Activated CD4-positive, CD25-positive, alpha-beta regulatory T cell treated with anti-CD3 and anti-CD28 coated beads, Interleukin-2, amount 50 U/mL, for 24 hours (primary cell): ENCODE results near the gene CHD9NB.
"Not testable (repeated sequence)": the region's sequence is repeated elsewhere in the genome, so short reads cannot be mapped to it uniquely, and the experiment has no call there.

Experiments used
- ATAC-seq, 2 donors: fragments of 150-1000 bp; cut with Tn5 transposase; one replicate each; pipeline ENCODE4 v1.10.0; 2021; ENCODE audit warnings: mild to moderate bottlenecking in 1 of 2, moderate library complexity in 1 of 2

CHD9NB gene

DNA sequence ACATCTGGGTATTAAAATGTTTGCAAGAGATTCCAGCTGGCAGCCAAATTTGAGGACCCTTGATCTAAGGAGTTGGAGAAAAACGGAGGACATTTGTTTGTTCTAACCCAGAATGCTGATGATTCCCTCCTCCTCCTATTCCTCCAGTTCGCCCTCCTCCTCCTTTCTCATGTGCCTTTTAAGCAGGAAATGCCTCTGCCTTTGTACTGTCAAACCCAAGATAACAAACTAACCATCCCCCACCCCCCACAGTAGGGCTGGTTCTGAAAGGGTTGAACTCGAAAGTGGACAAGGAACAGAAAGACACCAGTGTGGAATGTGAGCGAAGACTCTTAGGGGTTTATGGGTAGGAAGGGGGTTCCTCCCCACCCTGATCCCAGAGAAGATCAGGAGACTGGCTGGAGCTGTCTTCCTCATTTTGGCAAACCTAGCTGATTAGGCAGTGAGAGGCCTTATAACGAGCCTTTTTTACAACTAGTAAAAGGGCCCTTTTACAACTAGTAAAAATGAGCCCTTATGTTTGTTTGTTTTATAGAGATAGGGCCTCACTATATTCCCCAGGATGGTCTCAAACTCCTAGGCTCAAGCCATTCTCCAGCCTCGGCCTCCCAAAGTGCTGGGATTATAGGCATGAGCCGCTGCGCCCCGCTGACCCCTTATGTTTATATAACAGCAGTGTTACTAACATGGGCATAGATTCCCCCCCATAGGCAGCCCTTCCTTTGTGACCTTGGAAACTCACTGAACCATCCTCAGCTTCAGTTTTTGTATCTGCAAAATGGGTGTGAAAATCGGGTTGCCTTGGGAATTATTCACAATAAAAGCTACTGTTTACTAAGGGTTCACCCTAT, 3.1 kb upstream of the CHD9NB start:
- ATAC-seq: no peak

DNA sequence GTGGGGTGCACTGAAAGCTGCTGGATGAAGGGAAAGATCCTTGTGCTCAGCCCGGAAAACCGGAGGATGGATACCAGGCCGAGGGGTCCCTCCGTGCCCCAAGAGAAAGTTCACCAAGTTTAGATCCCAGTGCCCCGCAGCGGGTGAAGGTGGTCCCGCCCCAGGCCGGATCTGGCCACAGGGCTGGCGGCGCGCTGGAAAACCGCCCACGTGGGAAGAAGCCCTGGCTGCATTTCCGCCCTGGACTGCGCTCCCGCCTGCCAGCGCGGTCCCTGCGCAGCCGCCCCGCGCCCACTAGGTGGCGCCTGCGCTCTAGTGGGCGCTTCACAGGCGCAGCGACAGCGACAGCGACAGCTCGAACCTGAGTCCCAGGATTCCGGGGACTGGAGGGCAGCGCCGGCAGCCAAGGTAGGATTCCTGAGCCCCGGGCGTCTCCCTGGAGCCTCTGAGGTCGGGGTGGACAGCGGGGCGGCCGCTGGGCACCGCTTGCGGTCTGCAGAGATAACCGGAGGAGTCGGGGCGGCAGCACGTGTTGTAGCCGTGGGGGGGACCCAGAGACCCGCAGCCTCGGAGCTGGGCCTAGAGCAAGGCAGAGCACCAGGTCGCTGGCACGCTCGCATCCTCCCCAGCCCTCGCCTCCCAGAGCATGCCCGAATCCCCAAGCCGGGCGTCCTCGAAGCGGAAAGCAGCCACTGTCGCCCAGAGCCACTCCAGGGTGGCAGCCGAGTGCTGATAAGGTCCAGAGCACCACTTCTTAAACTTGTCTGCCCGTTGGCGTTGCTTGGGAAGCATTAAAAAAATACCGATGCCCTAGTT, 2.2 kb upstream of the CHD9NB start, which contains the start of gene CHD9:
Gene CHD9, plus strand, starts transcription at position 322 of the 816 bp plus-strand sequence. CDS start 101,099 bp downstream, outside the sequence.
- peak; percentile 92 to 96 for ATAC-seq

DNA sequence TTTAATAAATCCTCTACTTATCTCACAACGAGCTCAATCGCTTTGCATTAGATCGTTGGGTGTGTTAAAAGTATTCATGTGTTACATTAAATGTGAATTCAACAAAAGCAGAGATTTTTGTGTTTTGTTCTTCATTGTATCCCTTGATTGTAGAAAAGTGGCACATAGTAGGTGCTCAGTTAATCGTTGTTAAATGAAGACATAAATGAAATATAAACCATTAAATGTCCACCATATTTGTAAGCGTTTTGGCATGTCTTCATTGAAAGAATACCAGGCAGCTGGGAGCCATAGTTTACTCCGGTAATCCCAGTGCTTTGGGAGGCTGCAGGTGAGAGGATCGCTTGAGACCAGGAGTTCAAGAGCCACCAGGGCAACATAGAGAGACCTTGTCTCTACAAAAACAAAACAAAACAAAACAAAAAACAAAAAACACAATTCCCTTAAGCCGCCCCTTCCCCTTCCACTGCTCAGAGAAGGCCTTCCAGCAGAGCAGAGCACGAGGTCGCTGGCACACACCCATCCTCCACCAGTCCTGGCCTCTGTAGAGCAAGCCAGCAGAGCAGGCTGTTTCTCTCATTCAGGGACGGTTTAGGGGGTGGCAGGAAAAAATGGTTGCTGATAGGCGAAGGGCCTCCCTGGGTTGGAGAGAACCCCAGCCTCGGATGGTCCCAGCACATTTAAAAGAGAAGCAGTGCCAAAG, 1.4 kb upstream of the CHD9NB start:
- ATAC-seq: peak; percentile 44 to 47

DNA sequence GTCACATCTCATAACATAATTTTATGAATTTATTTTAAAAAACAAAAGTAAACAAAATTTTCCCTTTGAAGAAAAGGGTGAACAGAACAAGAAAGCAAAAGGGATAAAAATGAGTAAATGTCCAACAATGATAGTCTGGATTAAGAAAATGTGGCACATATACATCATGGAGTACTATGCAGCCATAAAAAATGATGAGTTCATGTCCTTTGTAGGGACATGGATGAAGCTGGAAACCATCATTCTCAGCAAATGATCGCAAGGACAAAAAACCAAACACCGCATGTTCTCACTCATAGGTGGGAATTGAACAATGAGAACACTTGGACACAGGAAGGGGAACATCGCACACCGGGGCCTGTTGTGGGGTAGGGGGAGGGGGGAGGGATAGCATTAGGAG, 1.4 kb downstream of the CHD9NB start:
- not testable (repeated sequence) for ATAC-seq

DNA sequence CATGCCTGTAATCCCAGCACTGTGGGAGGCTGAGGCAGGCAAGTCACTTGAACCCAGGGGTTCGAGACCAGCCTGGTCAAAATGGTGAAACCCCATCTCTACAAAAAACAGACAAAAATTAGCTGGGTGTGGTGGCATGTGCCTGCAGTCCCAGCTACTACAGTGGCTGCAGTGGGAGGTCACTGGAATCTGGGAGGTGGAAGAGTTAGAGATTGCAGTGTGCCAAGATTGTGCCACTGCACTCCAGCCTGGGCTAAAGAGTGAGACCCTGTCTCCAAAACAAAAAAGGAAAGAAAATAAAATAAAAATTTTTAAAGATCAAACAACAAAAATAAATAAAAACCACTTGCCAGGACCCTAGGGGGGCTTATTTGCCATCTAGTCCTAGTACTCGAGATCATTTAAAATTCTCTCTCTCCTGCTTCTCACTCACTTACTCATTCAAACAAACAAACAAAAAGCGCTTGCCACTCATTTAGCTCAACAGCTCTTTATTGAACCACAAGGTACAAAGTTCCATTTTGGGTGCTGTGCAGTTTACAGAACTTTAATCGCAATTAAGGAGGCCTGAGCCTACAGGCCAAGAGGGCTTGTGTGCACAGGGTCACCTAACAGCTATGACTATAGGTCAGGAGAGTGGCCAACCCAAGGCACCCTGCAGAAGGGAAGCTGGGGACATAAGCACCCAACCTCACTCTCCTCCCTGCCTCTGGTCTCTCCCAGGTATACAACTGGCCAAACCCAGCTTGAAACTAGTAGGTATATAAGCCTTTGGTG, 4.4 kb downstream of the CHD9NB start:
- no peak for ATAC-seq

DNA sequence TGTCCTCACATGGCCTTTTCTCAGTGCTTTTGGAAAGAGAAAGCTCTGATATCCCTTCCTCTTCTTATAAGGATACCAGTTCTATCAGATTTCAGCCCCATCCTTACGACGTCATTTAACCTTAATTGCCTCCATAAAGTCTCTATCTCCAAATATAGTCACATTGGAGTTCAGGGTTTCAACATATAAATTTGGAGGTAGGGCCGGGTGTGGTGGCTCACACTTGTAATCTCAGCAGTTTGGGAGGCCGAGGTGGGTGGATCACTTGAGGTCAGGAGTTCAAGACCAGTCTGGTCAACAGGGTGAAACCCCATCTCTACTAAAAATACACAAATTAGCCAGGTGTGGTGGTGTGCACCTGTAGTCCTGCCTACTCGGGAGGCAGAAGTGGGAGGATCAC, 5.2 kb downstream of the CHD9NB start:
- ATAC-seq: not testable (repeated sequence)

DNA sequence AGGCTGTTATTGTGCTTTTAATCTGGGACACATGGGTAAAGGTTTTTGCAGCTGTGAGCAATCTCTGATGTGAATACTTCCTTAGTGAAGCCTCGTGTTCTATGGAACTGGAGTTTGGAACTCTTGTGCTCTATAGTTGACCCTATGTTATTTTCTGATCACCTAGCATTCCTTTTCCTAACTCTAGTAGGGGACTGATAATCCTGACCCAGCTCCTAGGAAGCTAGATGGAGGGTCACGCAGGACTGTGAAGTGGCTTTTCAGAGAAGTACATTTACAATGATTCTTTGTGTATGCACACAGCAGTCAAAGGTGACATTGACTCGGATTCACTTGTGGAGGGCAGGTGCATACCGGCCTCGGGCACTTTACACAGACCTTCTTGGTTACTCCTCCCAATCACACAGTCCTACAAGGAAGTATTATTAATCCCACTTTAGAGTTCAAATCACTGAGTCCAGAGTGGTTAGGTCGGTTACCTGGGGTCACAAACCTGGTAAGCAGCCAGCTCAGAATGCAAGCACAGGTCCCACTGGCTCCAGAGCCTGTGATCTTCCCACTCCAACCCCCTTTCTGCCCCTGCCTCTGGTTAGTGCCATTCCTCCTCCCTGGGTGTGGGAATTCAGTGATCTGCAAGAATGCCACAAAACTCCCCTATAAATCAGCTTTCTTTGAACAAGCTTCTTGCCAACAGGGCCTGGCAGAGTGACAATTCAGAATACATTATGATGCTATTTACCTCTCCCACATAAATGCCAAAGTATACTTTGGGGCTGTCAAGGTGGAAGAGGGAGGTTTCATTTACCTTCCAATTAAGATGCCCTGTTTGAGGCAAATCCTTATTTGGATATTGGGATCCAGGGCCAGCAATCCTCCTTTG, 7.1 kb downstream of the CHD9NB start:
- ATAC-seq: no peak

DNA sequence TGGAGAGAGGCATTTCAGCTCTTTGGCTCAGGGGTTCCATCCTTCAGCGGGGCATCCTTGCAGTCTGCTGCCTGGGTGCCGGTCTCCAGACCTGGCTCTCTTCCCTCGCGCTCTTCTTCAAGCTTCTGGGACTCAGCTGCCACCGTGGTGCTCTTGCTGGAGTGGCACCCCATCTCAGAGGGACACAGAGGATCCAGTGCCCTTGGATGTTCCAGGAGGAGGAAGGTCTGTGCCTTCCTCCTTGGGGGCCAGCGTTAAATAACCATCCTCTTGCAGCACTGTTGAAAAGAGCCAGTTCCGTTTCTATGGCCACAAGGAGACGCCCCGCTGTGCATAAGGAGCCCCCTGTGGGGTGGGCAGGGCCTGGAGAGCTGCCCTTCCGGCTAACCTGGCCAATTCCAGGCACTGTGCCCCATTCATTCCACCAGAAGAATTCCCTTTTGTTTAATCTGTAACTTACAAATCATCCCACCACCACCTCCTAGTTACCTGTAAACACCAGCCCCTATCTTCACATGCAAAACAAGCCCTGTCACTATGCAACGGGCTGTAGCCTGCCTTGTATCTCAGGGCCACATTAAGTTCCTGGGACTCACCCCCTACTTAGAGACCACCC, 8.6 kb downstream of the CHD9NB start:
- no peak for ATAC-seq

DNA sequence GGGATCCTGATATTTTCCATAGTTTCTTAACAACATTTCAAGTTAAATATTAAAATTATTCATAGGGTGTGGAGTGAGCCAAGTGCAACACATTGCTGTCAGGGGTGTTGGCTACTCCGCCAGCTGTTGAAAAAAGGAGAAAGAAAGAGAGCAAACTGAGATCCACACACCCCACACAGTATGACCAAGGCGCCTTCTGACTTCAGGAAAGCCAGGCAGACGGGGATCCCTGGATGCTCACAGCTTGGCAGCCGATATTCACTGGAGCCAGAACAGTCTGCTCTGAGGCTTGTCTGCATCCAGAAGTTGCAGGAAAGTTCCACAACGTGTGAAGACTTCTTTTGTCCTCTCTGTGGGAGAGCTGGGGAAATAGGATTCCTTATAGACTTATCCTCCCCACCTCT, 9.3 kb downstream of the CHD9NB start:
- ATAC-seq: no peak

DNA sequence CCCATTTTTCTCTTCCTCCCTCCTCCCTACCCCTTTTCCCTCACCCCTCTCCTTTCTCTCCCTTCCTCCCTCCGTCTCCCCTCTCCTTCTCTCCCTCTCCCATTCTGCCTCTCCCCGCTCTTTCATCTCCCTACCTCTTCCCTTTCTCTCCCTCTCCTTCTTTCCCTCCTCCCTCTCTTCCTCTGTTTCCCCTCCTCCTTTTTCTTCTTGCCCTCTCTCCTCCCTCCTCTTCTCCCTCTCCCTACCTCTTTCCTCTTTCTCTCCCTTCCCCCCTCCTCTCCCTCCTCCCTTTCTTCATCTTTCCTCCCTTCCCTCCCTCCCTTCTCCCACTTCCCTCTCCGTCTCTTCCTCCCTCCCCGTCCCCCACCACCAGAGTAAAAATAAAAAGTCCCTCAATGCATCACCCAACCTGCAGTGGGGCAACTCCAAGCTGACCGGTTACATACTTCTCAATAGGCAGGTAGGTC, 10.4 kb downstream of the CHD9NB start:
- ATAC-seq: no peak

DNA sequence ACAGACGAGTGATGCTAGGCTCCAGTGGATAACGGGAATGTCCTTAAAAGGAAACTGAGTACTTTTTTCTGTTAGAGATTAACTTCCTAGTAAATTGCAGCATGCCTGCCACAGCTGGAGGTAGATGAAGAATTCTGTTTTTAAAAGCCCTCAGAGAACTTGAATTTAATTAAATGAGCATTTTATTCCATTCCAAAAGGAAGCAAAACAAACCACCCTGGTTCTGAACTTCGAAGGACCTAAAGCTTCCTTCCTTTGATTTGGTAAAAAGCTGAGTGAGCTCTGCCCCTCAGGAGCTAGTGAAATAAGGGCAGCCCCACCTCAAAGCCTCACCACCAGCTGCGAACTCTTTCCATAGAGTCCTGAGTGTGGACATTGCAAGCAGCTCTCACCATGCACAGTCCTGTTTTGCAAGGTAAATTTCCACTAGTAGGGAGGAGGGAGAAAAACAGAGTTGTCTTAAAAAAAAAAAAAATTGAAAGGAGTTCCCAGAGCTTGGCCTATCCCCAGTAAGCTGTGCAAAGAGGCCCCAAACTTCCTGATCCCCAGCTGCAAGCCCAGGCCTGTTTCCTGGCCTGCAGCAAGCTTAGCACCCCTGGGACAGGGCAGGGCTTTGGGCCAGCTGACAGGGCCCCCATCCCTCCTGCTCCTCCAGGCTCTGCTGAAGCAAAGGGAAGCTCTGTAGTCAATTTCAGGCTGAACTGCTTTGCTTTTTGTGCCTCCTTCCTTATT, 11.2 kb downstream of the CHD9NB start:
- ATAC-seq: no peak

DNA sequence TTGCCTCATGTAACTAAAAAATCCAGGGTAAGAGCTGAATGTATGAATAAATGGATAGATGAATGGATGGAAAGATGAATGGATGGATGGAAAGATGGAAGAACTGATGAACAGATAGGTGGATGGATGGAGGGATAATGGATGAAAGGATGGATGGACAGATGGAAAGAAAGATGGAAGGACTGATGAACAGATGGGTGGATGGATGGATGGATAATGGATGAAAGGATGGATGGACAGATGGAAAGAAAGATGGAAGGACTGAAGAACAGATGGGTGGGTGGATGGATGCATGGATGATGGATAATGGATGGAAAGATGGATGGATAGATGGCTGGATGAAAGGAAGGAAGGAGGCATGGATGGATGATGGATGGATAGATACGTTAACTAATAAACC, 11.9 kb downstream of the CHD9NB start:
- ATAC-seq: no peak

DNA sequence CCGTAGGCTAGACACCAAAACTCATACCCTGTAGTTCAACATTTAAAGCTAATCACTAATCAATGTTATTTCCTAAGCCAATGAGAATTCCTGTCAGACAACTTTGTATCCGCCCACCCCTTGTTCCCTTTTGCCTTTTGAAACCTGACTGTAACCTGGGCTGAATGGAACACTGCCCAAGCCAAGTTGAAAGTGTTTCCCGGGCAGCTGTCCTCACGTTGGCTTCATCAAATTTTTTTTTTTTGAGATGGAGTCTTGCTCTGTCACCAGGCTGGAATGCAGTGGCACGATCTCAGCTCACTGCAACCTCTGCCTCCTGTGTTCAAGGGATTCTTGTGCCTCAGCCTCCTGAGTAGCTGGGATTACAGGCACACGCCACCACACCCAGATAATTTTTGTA, 16.0 kb downstream of the CHD9NB start:
- not testable (repeated sequence) for ATAC-seq

DNA sequence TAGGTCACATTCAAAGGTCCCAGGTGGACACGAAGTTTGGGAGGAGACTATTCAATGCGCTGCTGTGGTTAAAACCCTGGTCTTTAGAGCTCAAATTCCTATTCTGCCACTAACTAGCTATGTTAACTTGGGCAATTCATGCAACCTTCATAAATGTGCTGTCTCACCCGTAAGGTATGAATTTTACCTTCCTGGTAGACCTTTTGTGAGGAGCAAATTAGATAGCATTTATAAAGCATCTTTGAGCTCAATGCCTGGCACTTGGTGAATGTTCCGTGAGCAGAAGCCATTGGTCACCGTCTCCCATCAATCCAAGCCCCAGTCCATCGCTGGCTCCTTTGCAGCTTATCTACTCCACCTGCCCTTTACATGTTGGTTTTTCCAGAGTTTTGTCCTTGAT, 16.6 kb downstream of the CHD9NB start:
- no peak for ATAC-seq

DNA sequence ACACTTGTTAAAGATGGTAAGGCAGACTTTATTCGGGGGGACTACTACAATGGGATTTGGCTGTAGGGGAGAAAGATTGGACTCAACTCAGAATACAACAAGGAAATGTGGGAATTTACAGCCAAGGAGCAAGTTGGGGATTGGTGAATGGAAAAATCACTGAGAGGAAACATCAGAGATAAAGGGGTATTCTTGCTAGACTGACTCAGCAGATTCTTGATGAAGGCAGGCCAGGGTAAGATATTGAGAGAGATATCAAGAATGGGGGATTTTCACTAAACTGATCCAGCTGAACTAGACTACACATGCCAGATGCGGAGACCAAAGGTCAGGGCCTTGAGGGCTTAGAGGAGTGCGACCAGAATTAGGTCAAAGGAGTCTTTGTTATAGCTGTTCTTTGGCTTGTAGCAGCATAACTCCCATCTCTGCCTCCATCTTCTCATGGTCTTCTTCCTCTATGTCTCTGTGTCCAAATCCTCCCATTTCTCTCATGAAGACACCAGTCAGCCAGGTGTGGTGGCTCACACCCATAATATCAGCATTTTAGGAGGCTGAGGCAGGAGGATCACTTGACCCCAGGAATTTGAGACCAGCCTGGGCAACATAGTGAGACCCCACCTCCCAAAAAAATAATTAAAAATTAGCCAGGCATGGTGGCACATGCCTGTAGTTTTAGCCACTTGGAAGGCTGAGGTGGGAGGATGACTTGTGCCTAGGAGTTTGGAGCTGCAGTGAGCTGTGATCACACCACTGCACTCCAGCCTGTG, 17.3 kb downstream of the CHD9NB start:
- ATAC-seq: no peak

DNA sequence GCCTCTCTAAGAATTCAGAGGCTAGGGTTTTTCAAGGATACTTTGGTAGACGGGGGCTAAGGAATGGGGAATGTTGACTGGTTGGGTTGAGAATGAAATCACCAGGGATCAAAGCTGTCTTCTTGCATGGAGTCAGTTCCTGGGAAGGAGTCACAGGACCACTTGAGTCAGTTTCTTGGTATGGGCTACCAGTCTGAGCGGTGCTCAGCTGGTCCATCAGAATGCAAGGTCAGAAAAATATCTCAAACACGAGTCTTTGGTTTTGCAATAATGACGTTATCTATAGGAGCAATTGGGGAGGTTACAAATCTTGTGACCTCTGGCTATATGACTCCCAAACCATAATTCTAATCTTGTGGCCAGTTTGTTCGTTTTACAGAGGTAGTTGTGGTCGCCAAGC, 18.4 kb downstream of the CHD9NB start:
- ATAC-seq: no peak

DNA sequence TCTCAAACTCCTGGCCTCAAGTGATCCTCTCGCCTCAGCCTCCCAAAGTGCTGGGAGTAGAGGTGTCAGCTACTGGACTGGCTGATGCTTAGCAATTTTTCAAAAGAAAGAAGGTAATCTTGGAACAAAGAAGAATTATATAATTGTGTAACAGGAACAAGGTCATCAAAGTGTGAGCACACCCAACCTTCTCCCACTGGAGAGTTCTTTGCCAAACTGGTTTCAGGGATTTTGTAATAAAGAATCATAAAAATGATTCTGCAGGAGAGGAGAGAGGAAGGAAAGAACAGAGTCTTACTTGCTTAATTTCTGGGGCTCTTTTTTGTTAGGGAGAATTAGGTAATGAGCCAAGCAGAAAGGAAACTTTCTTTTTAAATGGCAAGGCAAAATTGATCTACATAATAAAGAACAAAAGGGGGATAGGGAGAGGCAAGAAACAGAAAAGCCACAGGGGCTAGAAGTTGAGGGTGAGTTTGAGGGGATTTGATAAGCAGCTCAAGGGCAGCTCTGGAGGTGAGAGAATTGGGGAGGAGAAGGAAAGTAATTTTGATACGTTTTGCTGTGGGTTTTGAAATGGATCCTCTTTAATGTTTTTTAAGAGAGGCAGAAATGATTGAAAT, 21.3 kb downstream of the CHD9NB start:
- no peak for ATAC-seq

DNA sequence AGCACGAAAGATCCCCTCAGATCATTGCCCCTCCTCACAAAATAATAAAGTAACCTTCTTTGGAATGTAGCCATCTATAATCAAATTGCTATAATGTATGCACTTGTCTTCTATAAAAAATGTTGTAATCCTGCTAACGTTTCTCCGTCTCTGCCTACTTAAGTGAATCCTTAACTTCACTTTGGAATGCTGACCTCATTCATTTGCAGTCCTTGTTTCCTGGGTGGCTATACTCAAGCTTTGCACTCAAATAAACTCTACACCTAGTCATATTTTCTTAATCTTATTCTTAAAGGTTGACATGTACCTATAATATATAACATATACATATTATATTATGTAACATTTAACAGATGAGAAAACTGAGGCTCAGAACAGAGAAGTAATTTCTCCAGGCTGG, 22.7 kb downstream of the CHD9NB start:
- ATAC-seq: no peak

DNA sequence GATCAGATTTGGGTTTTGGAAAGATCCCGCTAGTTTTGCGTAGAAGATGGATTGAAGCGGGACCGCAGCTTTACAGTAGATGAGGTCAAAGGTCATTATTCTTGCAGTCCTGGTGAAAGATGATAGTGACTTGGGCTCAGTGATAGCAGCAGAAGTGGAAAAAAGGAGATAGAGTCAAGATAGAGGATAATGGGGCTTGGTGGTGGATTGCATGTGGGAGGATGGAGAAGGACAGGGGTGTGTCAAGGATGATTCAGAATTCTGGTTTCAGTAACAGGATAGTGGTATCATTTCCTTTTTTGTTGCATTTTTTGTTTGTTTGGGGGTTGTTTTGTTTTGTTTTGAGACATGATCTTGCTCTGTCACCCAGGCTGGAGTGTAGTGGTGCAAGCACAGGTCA, 28.7 kb downstream of the CHD9NB start:
- ATAC-seq: no peak
